GM18907 (cell line): ENCODE results near the gene TMEM229B.

Experiments used
- ATAC-seq: cut with Tn5 transposase; IDR thresholded peaks from one replicate; pipeline ENCODE4 v1.9.1; 2021; ENCODE audit warnings: mild to moderate bottlenecking, moderate library complexity; ENCODE audit not compliant: unreplicated experiment

Gene TMEM229B

DNA sequence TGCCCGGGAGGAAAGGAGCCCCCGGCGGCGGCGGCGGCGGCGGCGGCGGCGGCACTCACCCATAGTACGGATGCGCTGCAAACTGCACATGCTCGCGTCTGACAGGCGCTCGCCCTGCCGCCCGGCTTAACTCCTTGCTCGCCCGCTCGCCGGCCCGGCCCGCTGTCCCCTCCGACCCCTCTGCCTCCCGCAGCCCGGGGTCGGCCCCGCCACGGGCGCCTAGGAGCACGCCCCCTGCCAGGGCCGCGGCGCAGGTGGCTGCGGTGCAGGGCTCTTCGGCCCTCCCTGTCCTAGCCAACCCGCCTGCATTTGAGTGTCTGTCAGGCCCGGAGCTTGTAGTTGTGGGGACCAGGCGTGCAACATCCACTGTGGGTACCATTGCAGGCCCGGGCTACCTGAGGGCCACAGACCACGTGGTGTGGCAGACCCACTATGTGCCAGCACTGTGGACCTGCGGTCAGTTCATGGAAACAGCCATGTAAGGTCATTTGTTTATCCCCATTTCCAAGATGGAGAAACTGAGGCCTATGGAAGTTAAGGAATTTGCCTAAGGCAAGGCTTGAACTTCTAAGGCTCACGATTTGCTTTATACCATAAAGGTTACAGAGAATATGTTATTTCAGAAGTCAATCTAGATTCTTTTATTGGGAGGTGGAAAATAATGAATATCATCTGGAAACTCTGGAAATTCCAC, 27.0 kb upstream of the TMEM229B start:
- ATAC-seq, result peak; percentile 62

DNA sequence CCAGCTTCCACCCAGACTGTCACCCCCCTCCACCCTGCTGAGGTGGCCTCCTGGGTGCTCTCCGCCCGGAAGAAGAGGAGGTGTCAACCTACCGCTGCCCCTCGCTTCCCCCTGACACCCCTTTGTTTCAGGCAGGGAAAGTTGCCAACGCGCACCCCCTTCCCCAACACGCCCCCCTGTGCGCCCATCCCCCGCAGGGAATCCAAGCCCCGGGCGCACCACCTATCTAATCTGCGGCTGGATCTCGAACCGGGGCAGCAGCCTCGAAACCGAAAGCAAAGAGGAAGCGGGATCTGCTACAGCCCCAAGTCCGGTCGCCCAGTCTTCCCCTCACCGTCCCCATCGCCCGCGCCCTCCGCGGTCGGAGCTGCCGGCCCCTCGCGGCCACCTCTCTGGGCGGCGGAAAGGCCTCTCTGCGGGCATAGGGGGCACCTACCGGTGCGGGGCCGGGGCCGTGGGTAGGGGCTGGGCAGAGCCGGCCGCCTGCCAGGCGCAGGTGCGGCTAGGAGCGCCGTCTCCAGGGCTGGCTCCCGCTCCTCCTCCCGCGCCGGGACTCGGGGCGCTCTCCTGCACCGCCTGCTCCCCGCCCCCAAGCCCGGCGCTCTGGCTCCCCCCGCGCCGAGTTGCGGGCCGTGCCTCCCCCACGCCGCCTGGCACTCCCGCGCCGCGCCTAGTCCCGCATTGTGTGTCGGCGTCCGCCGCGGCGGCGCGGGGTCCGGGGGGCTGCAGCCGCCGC, 26.3 kb upstream of the TMEM229B start:
- peak; percentile 41 for ATAC-seq

GRCh38 chr14:67514203-67514607, 25.7 kb upstream of the TMEM229B start:
- ATAC-seq, result no peak

GRCh38 chr14:67513631-67514108, 25.1 kb upstream of the TMEM229B start:
- no peak for ATAC-seq

GRCh38 chr14:67512463-67513310, 24.2 kb upstream of the TMEM229B start:
- ATAC-seq, result no peak

GRCh38 chr14:67510836-67511235, 22.3 kb upstream of the TMEM229B start:
- ATAC-seq, result no peak

GRCh38 chr14:67510121-67510520, 21.6 kb upstream of the TMEM229B start:
- ATAC-seq, result no peak

GRCh38 chr14:67508956-67509355, 20.4 kb upstream of the TMEM229B start:
- no peak for ATAC-seq

- no peak for ATAC-seq
Observed at GRCh38 chr14:67505254-67505653, 16.7 kb upstream of the TMEM229B start.

DNA sequence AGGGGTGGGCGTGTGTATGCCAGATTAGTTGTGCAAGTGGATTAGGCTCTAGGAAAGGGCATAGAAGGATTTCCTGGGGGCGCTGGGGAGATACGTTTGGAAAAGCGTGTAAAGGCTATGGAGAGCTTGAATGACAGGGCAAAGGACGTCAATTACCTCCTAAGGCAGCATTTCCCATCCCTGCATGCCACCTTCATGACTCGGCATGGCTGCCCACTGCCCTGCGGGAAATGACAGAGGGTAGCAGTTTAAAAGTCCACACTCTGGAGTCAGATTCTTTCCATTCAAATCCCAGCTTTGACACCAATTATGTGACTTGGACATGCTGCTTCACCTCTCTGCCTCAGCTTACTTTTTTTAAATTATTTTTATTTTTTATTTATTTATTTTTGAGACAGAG, 14.8 kb upstream of the TMEM229B start:
- no peak for ATAC-seq

GRCh38 chr14:67502867-67503266, 14.3 kb upstream of the TMEM229B start:
- ATAC-seq, result no peak

- ATAC-seq, result no peak
Observed at GRCh38 chr14:67501670-67502069, 13.1 kb upstream of the TMEM229B start.

GRCh38 chr14:67500981-67501380, 12.5 kb upstream of the TMEM229B start:
- no peak for ATAC-seq

DNA sequence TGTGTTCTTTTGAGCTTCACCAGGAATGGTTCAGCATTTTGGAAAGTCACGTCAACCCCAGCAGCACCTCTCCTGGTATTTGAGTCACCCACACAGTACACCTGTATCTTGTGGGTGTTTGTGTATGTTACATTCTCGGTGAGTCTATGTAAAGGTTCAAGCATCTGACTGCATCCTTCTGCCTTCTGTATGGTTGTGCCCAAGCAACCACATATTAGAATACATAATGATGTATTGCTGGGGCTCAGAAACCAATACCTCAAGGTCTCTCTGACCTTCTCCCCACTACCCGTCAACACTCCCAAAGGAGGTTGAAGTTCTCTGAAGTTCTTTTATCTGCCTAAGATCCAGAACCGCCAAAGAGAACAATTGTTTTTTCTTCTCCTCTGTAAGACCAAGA, 9.2 kb upstream of the TMEM229B start:
- ATAC-seq, result no peak

GRCh38 chr14:67497216-67497615, 8.7 kb upstream of the TMEM229B start:
- ATAC-seq, result no peak

GRCh38 chr14:67495827-67496226, 7.3 kb upstream of the TMEM229B start:
- no peak for ATAC-seq

- ATAC-seq, result peak; percentile 53
Observed at GRCh38 chr14:67493092-67493717, 4.7 kb upstream of the TMEM229B start.

DNA sequence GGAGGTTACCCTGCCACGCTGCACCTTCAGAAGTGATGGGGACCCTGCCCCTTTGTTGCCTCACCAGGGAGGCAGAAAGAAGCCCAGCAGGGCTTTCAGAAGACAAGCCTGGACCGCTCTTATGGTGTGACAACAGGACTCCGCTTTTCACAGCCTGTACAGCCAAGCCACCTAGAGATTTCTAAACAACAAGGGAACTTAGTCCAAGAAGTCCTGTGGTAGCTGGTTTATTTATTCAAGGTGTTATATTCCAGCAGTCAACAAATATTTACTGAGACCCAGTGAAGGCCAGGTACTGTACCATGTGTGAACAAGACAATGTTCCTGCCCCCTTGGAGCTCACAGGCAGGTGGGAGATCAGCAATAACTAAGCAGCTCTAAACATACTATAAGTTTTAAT, 4.0 kb upstream of the TMEM229B start:
- ATAC-seq, result no peak

GRCh38 chr14:67491741-67492507, 3.4 kb upstream of the TMEM229B start:
- ATAC-seq, result no peak

DNA sequence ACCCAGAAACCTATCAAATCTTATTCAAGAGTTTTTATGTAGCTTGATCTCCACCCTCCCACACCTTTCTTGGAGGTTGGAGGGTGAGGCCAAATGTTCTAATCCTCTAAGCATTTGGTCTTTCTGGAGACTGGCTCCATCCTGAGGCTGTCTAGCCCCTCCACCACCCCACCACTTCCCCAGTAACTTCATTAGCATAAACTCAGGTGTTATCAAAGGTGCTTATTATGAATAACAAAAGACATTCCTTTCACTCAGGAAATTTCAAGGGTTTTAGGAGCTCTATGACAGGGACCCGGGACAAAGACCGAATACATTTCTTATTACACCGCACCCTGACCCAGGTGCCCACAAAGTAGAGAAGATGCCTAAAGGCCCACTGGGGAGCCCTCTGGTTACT, 2.8 kb upstream of the TMEM229B start:
- no peak for ATAC-seq
